ENCODE data around the gene GNAS-AS1.
A peak's percentile ranks its signal among the peaks of the same experiment; 100 is the strongest.

The GNAS-AS1 gene

GRCh38 chr20:58778760-58779159 is 71.9 kb downstream of the GNAS-AS1 start:
- no peak for DNase-seq (ENCODE audit: low spot score)

GRCh38 chr20:58777657-58778056 is 73.0 kb downstream of the GNAS-AS1 start:
- DNase-seq (ENCODE audit: low spot score) = no peak

GRCh38 chr20:58776109-58776508 is 74.6 kb downstream of the GNAS-AS1 start:
- no peak for DNase-seq (ENCODE audit: low spot score)

- peak; percentile 76 for DNase-seq (ENCODE audit: low spot score)
Measured at GRCh38 chr20:58775371-58775770, 75.3 kb downstream of the GNAS-AS1 start.

GRCh38 chr20:58774667-58775263 is 75.9 kb downstream of the GNAS-AS1 start:
- no peak for DNase-seq (ENCODE audit: low spot score)

- no peak for DNase-seq (ENCODE audit: low spot score)
Measured at GRCh38 chr20:58774214-58774613, 76.5 kb downstream of the GNAS-AS1 start.

GRCh38 chr20:58772786-58773185 is 77.9 kb downstream of the GNAS-AS1 start:
- no peak for DNase-seq (ENCODE audit: low spot score)

Data from COLO829 (cell line).